NCI-H226 (cell line): ENCODE measurements around the gene RIPOR1.
"Not testable (repeated sequence)": the region's sequence is repeated elsewhere in the genome, so short reads cannot be mapped to it uniquely, and the experiment has no call there.

Experiments used
- DNase-seq: peaks from one replicate; pipeline ENCODE4 v3.0.0-alpha.2; 2015

RIPOR1 gene

DNA sequence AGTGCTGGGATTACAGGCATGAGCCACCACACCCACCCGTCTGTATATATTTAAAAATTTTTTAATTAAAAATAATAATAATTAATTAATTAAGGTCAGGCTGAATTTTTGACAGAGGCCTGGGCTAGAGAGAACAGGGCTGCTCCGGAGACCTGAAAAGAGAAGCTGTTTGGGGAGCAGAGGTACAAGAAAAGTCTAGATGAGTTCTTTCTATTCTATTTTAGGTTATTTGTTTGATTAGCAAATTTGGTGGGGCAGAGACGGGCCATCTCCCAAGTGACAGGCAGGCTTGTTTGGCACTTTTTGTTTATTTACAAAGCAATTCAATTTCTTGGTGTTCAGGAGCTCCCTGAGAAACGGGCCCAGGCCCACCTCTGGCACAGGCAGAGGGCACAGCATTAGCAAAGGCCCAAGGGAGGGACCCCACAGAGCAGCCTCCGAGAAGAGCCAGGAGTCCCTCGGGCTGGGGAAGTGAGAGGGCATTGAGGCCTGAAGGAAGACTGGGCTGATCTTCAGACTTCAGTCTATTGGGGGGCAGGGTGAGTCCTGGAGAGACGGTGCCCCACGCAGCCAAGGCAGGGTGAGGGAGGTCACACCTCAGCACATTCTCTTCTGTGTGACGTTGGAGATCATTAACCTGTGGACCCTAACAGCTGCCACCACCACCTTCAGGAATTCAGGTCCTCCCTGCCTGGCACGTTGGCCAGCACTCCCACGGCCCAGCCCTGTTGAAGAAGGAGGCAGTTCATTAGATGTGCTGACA, 10.8 kb upstream of the RIPOR1 start:
- DNase-seq = peak; percentile 77

DNA sequence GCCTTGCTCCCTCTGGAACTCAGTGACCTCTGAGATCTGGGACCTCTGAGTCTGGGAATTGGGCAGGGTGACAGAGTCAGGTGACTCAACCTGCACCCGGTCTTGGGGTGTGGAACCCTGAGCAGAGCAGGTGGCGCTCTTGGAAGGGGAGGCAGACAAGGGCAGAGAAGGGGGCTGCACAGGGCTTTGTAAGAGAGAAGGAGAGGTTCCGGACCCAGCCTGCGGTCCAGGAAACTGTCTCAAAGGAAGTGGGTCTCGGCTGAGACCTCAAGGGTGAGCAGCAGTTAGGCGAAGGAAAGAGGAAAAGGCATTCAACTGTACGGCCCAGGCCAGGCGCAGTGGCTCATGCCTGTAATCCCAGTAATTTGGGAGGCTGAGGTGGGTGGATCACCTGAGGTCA, 10.0 kb upstream of the RIPOR1 start:
- no peak for DNase-seq

DNA sequence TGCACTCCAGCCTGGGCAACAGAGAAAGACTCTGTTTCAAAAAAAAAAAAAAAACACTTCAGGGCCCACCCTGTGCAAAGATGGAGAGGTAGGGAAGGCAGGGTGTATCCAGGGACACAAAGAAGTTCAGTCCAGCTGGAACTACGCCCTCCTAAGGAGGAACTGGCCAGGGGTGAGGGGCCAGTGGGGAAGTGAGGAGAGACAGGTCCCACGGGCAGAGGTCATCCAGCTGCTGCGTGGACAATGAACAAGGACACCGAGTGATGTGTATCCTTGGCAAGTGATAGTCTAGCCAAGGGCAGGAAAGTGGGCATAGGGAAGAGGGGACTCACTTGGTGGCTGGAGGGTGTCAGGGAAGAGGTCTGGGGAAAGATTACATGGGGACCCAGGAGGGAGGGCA, 9.4 kb upstream of the RIPOR1 start:
- no peak for DNase-seq

DNA sequence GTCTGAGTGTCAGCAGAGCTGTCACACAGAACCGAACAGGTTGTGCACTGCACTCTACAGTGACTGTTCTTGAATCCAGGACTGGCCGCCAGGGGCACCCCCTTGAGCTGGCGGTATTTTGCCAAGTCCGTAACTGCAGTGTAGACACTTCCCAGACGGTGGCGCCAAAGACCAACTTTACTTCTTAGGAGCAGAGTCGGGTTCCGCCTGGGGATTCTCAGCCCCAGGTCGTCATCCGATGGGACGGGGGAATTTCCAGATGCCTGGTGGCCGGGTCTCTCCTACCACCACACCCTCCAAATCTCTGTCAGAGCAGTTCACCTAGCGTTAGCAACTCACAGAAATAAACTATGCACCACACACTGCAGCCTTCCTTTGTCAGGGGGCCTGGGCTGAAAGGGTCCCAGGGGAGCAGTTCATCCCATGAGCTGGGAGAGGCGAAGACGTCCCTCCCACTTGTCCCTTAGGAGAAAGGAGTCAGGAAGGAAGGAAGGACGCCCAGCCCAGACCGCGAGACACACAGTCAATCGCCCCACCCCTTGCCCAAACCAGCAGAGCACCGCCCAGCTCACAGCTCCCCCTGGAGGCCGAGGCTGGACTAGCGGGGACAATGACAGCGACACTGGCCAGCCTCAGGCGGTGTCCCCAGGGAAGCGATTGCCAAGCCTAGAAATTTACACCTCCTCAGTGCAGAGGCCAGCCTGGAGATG, 7.4 kb upstream of the RIPOR1 start:
- DNase-seq = peak; percentile 87

DNA sequence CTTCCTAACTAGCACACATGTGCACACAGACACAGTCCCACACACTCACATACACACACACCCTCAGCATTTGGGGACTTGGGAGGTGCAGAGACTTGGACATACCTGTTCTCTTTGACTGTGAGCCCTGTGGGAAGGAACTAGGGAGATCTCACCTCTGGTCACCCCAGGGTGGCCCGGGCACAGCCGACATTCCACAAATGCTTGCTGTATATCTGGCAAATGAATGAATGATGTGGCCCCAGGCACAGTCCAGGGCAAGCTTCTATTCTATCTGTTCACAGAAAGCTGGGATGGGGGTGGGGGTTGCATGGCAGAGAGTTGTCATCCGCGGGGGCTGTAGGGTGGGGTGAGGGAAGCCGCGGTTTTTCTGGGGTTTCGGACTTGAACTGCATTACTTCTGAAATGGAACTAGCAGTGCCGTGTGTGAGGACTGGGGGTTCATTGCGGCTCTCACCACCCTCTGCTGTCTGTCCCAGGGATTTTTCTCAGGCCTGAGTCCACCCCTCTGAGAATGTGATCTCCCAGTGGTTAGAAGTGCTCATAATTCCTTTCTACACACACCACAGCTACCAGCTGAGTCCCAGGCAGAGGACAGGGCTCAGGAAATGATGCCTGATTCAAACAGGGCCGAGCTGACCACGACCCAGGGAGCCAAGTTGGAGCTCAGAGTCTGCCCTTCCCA, 3.3 kb upstream of the RIPOR1 start:
- DNase-seq = peak; percentile 68

DNA sequence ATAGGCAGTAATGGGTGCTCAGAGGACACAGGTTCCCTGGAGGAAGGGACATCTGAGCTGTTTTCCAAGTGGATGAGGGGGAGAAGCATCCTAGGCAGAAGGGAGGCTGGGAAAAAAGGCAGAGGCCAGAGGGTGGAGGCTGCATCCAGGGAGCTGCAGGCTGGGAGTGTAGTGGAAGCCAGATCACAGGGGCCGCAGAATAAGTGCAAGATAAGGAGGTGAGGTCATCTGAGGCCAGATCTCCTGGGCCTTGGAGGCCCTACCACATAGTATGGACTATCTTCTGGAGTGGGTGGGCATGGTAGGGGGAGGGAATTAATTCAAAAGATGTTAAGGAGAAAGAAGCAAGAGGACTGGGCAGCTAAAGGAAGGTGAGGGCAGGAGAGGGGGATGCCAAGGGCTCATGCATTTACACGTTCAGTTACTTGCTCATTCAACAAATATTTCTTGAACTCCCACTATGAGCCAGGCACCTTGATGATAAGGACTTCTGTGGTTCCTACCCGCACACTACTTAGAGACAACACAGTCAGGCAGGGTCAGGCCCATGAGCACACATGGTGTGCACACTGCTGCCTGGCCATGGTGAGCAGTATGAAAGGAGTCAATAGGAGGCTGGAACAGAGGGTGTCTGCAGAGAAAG, 2.4 kb upstream of the RIPOR1 start:
- peak; percentile 99 for DNase-seq

DNA sequence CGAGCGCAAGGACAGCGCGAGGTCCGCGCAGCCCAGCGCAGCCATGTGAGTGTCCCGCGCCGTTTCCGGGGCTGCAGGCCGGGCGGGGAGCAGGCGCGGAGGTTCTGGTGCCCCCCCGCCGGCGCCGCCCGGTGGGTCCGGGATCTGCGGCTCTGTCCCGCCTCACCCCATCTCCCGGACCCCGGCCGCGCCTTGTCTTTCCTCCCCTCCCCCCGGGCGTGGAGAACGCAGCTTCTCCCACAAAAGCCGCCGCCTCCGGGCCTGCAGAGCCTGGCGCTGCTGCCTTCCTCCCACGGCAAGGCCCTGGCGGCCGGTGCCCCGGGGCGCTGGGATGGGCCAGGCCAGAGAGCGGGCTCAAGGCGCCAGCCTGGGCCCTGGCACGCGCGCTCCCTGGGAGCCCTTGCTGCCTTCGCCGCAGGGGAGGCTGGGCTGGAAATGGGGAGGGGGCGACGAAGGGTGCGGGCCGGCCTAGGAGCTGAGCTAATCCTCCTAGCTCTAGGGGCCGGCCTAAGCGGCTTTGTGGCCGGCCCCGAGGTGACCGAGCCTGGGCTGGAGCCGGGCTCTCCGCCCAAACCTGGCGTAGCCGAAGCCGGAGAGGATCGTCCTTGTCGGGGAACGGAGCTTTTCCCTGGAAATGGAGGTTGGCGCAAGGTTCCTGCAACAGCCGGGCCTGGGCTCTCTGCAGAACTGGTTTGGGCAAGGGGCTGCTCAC, 397 bp downstream of the RIPOR1 start:
- DNase-seq = peak; percentile 60

DNA sequence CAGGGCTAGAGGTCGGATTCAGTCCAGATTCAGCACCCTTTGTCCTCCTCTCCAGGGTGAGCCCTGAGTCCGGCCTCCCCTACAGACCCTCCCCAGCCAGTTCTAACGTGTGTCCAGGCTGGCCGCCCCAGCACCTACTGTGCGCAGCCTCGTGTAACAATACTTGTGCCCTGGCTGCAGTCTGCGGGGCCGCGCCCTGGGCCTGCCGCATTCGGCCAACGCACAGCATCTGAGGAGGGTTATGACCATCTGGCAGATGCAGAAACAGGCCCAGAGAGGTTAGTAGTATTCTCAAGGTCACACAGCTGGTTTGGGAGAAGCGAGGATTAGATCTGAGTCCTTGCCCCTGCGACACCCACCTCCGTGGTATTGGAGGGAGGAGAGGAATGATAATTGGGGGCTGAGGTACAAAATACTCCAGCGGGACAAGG, 968 bp downstream of the RIPOR1 start:
- DNase-seq = no peak

DNA sequence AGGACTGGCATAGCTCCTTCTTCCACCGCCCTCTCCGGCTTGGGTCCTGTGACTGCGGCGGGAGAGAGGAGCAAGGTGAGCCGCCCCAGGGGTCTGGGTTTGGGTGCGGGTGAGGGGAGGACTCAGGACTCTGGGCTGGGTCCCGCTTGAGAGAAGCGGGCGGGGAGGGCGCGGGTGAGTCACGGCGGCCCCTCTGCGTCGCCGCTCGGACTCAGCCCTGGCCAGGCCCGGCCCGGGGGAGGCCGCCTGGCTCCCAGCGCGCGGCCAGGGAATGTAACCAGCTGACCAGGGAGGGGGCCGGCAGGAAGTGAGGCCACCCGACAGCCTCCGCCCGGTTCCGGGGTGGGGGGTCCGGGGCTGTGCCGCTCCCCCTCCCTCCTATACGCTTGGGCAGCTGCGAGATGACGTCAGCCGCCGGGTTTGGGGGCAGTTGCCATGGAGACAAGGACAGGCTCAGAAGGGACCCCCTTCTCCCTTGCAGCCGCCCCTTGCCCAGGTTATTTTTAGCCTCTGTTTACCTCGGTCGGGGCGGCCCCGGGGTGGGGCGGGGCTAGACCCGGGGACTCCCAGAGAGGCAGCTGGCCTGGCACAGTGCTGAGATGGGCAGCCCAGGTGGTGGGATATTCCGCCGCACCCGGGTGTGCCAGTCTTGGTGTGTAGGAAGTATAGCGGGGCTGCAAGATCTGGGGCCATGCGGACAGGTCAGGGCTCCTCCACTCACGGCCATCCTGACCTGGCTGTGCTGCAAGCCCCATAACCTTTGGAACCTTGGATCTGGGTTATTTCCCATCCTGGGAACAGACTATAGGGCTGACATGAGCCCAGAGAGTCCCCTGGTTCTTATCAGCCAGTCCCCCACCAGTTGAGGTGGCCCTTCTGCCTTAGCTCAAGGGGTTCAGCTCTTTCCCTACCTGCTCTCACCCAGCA, 1.6 kb downstream of the RIPOR1 start:
- DNase-seq = peak; percentile 91

DNA sequence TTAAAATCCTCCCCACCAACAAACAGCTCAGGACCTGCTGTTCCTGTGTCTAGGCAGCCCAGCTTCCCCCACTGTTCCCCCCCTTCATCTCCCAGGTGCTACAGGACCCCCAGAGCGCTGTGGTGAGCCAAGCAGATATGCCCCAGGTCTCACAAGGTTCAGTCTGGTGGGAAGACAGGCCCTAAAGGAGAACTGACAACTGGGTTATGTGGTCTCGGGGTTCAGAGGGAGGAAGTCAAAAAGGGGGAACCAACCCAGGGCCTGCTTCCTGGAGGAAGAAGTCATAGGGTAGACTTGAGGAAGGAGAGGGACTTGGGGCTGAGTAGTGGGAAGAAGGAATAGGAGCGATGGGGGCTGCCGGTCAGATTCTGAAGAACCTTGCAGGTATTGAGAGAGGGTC, 2.6 kb downstream of the RIPOR1 start:
- DNase-seq = no peak

DNA sequence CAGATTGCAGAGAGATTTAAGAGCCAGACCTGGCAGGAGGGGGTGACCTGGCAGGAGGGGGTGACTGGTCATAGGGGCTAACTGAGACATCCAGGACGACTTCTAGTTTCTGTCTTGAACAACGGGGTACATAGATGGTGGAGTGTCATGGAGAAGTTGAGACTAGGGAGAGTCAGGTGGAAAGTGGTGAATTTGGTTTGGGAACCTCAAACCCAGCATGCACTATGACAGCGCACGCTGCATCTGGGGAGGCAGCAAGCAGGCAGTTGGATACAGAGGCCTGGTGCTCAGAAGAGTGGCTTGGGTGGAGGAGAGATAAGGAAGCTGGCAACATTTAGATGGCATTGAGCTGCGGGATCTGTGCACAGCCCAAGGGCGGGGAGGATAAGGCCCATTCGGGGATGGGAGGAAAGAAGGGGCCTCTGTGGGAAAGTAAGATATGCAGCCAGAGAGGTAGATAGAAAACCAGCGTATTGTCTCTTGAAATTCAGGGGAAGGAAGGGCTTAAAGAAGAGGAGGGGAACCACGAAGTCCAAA, 4.5 kb downstream of the RIPOR1 start:
- DNase-seq = no peak

DNA sequence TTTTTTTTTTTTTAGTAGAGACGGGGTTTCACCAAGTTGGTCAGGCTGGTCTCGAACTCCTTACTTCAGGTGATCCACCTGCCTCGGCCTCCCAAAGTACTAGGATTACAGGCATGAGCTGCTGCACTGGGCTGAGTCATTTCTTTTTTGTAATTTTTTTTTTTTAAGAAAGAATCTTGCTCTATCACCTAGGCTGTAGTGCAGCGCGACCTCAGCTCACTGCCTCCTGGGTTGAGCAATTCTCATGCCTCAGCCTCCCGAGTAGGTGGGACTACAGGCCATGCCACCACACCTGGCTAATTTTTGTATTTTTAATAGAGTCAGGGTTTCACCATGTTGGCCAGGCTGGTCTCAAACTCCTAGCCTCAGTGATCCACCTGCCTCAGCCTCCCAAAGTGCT, 5.4 kb downstream of the RIPOR1 start:
- not testable (repeated sequence) for DNase-seq

DNA sequence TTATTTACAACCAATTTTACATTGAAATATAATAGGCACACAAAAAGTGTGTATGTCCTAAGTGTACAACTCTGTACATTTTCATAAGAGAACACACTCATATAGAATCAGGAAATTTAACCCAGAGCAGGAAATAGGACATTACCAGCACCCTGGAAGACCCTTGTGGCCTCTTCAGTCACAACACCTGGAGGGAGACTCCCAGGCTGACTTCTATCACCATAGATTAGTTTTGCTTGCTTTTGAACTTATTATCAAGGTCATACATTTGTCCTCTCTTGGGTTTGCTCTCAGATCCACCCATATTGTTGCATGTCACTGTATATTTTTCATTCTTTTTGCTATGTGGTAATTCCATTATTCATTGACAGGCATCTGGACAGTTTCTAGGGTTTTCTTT, 5.8 kb downstream of the RIPOR1 start:
- no peak for DNase-seq

DNA sequence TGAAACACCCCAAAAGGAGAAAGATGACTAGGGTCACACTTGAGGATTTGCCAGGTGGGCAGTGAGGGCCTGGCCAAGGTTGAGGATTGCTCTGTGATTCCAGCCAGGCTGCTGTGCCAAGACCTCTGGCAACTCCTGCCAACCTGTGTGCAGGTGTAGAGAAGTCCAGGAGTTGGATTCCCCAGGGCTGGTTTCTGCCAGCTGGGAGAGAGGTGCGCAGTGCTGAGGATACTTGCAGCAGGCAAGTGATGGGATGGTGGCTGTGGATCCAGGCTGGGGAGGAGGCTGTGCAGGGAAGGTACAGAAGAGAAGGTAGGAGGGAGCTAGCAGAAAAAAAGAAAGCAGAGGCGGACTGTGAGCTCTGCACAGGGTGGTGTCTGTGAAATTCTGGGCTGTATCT, 6.6 kb downstream of the RIPOR1 start:
- no peak for DNase-seq

DNA sequence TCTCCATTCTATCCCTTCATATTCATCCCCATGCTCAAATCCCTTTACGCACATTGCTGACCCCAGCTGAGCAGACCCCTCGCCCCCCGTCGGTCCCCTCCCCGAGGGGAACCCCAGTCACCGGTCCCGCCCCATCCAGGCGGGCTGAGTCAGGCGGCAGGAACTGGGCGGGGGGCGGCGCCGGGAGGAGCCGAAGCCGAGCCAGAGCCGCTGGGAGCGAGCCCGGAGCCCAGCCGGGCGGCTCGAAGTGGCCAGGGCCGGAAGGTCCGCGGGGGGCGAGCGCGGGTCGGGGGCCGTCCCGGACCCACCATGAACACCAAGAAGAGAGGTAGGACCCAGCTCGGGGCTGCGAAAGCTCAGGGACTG, 8.6 kb downstream of the RIPOR1 start:
- peak; percentile 79 for DNase-seq

DNA sequence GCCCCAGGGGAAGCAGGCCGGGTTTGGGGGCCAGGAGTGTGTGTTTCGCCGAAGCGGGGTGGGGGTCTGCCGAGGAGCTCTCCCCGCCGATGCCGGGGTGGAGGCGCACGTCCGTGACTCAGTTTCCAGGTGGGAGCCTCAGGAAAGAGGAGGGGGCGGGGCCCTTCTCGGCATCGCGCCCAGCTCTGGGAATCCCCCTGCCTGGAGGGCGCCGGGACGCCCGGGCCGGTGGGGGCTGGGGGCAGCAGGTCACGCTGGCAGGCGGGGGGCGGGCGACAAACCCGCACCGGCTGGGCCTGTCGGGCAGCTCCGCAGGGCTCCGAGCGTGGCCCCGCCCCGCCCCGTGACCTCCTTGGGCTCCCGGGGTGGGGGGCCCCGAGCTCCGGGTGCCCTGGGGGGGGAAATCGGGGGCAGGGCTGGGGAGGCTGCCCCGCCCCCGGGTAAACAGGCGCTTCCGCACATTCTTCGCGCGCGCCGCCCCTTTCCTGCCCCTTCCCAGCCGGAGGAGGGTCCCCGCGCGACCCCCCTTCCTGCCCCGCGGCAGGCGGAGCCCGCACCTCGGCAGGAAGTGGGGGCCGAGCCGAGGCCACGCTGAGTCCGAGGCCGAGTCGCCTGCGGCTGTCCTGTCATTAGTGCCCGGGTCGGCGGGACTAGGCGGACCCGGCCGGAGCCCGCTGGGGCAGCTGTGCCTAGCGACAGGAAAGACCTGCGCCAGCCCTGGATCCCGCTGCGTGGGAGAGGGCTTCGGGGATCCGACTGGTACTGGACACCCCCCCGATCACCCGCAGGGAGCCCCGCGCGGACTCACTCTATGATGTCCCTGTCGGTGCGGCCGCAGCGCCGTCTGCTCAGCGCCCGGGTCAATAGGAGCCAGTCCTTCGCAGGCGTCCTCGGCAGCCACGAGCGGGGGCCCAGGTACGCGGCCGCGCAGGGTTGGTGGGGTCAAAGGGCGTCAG, 9.3 kb downstream of the RIPOR1 start:
- DNase-seq = peak; percentile 87

DNA sequence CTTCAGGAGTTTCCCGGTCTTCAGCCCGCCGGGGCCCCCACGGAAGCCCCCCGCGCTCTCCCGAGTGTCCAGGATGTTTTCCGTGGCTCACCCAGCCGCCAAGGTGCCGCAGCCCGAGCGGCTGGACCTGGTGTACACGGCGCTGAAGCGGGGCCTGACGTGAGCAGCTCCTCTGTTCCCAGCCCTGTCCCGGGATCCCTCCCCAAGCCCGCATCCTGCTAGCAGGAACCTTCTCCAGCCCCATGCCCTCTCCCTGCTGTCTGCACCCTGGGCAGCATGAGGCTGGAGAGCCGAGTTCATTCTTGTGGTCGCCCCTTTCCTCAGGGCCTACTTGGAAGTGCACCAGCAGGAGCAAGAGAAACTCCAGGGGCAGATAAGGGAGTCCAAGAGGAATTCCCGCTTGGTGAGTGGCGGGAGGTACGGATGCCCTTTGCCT, 10.1 kb downstream of the RIPOR1 start:
- peak; percentile 81 for DNase-seq

DNA sequence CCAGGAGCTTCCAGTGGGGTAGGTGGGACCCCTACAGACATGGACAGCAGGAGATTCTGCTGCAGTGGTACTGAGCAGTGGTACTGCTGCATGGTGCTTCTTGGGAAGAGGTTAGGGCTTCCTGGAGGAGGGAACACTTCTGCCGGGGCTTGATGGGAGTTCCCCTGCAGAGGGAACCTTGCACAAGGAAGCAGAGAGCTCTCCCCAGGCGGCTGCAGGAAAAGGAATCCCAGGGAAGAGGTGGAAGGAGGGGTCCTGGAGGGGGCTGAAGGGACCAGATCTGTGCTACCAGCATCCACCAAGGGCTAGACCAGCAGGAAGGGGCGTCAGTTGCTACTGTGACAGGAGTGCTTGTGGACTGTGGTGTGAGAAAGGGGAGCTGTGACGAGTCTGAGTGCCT, 10.6 kb downstream of the RIPOR1 start:
- no peak for DNase-seq

DNA sequence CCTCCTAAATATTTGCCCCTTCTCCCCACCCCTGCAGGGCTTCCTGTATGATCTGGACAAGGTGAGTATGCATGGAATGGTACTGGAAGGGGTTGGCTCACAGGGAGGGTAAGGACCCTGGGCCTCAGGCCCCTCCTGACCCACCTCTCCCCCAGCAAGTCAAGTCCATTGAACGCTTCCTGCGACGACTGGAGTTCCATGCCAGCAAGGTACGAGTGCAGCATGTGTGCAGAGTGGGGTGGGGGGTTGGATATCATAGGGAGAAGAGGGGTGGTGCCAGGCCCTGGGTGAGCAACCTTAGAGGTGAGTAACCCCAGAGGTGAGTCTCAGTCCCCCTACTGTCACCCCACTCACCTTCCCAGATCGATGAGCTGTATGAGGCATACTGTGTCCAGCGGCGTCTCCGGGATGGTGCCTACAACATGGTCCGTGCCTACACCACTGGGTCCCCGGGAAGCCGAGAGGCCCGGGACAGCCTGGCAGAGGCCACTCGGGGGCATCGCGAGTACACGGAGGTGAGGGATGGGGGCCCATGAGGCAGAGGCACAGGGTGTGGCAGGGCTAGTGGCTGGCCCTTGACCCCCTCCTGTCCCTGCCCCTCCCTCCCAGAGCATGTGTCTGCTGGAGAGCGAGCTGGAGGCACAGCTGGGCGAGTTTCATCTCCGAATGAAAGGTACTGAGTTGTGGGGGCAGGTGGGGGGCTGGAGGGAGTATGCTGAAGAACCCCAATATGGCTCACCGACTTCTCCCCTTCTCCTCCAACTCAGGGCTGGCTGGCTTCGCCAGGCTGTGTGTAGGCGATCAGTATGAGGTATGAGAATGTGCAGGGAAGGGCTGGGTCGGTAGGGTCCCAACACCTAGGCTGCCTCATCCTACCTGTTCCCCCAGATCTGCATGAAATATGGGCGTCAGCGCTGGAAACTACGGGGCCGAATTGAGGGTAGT, 11.3 kb downstream of the RIPOR1 start:
- no peak for DNase-seq
